Parathyroid adenoma (tissue), 2 donors: Measurements from ENCODE around the gene POLN.

Experiments used
- H2AFZ ChIP-seq: fragments of 300-600 bp; sonication (generic); one replicate; pipeline ENCODE4 v1.7.0; 2017; ENCODE audit warnings: antibody characterized with exemption, mild to moderate bottlenecking
- H3K27ac ChIP-seq: fragments of 300-600 bp; sonication (generic); one replicate; pipeline ENCODE4 v1.7.0; 2017
- H3K27me3 ChIP-seq: fragments of 300-600 bp; sonication (generic); one replicate; pipeline ENCODE4 v1.7.0; 2017; ENCODE audit warnings: low read length; ENCODE audit not compliant: control insufficient read depth, insufficient read depth
- H3K36me3 ChIP-seq: fragments of 300-600 bp; sonication (generic); one replicate; pipeline ENCODE4 v1.7.0; 2017; ENCODE audit warnings: low read length; ENCODE audit not compliant: control insufficient read depth, insufficient read depth
- H3K4me1 ChIP-seq: fragments of 300-600 bp; sonication (generic); one replicate; pipeline ENCODE4 v1.7.0; 2017; ENCODE audit warnings: control low read depth
- H3K4me2 ChIP-seq: fragments of 300-600 bp; sonication (generic); one replicate; pipeline ENCODE4 v1.7.0; 2017; ENCODE audit warnings: low read length
- H3K4me3 ChIP-seq: fragments of 300-600 bp; sonication (generic); one replicate; pipeline ENCODE4 v1.7.0; 2017; ENCODE audit warnings: low read depth, low read length
- H3K79me2 ChIP-seq: fragments of 300-600 bp; sonication (generic); one replicate; pipeline ENCODE4 v1.7.0; 2017; ENCODE audit warnings: control low read depth
- H3K9ac ChIP-seq: fragments of 300-600 bp; sonication (generic); one replicate; pipeline ENCODE4 v1.7.0; 2017; ENCODE audit warnings: mild to moderate bottlenecking
- H3K9me3 ChIP-seq: fragments of 300-600 bp; sonication (generic); one replicate; pipeline ENCODE4 v1.7.0; 2017; ENCODE audit warnings: low read length; ENCODE audit not compliant: control insufficient read depth
- CTCF ChIP-seq: fragments of 300-600 bp; sonication (generic); IDR thresholded peaks from one replicate; pipeline ENCODE4 v1.7.0; 2017; ENCODE audit warnings: antibody characterized with exemption, mild to moderate bottlenecking
- donor health status: primary hyperparathyroidism.

The POLN gene

DNA sequence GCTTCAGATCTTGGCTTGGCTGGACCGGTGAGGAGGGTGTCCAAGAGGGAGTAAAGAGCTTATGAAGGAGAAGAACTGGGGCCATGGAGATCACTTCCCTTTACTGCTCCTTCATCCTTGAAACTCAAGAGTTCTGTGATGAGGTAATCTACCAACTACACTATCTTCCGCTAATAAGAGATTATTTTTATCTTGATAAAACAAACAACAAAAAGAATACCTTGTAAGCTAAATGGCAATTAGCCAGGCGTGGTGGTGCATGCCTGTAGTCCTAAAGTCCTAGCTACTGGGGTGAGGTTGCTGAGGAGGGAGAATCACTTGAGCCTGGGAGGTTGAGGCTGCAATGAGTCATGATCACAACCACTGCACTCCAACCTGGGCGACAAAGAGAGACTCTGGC, 47.4 kb downstream of the POLN start:
- no peak overlapping the region for H2AFZ ChIP-seq
- H3K27ac ChIP-seq: no peak overlapping the region
- no peaks in the 10 kb centered on the region for H3K27me3 ChIP-seq
- TF ChIP-seq CTCF: no peak
- H3K4me3 ChIP-seq: no peak overlapping the region
- H3K9me3 ChIP-seq: no peaks in the 10 kb centered on the region
- no peaks in the 10 kb centered on the region for H3K36me3 ChIP-seq
- H3K4me1 ChIP-seq: no peaks in the 10 kb centered on the region
- H3K9ac ChIP-seq: no peak overlapping the region
- no peak overlapping the region for H3K4me2 ChIP-seq
- H3K79me2 ChIP-seq: no peaks in the 10 kb centered on the region

DNA sequence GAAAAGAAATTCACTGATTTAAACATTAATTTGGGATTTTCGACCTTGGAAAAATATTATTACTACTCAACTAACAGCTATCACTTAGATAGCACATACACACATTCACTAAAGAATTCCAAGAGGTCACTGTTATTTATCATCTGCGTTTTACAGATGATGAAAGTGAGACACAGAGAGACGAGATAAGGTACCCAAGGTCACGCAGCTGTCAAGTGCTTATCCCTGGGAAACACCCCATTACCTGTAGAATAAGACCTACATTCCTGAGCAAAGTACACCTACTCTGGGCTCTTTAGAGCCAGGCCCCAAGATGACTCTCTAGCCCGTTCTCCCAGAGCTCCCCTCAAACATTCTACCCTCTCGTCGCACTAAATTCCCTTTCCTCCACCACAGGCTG, 48.6 kb downstream of the POLN start:
- Histone ChIP-seq H2AFZ (no peak overlapping the region), H3K4me2 (no peak overlapping the region), H3K27me3 (no peaks in the 10 kb centered on the region), H3K4me1 (no peaks in the 10 kb centered on the region), H3K9ac (no peak overlapping the region), H3K9me3 (no peaks in the 10 kb centered on the region), H3K79me2 (no peaks in the 10 kb centered on the region), H3K36me3 (no peaks in the 10 kb centered on the region), H3K4me3 (no peak overlapping the region), H3K27ac (no peak overlapping the region)
- TF ChIP-seq CTCF: no peak

- Histone ChIP-seq H3K9ac (no peak overlapping the region), H3K9me3 (no peaks in the 10 kb centered on the region), H3K79me2 (no peaks in the 10 kb centered on the region), H3K4me1 (no peaks in the 10 kb centered on the region), H3K27ac (no peak overlapping the region), H3K36me3 (no peaks in the 10 kb centered on the region), H2AFZ (no peak overlapping the region), H3K4me2 (no peak overlapping the region), H3K4me3 (no peak overlapping the region), H3K27me3 (no peaks in the 10 kb centered on the region)
- TF ChIP-seq CTCF: no peak
Observed at GRCh38 chr4:2186865-2187172, 55.1 kb downstream of the POLN start.

GRCh38 chr4:2186133-2186864, 55.6 kb downstream of the POLN start:
- peak; percentile 27 for TF ChIP-seq CTCF
- H3K9me3 ChIP-seq: no peaks in the 10 kb centered on the region
- no peak overlapping the region for H3K27ac ChIP-seq
- H3K36me3 ChIP-seq: no peaks in the 10 kb centered on the region
- no peak overlapping the region for H3K4me2 ChIP-seq
- no peak overlapping the region for H2AFZ ChIP-seq
- no peaks in the 10 kb centered on the region for H3K79me2 ChIP-seq
- no peak overlapping the region for H3K9ac ChIP-seq
- H3K4me1 ChIP-seq: no peaks in the 10 kb centered on the region
- H3K27me3 ChIP-seq: no peaks in the 10 kb centered on the region
- H3K4me3 ChIP-seq: no peak overlapping the region

DNA sequence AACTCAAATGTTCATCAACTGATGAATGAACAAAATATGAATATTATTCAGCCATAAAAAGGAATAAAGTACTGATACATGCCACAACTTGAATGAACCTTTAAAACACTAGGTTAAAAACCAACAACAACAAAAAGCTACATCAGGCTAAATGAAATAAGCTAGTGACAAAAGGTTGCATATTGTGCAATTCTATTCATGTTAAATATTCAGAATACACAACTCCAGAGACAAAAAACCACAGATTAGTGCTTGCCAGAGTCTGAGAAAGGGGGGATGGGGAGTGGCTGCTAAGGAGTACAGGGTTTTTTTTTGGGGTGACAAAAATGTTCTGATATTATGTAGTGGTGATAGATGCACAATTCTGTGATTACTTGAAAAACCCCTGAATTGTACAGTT, 58.5 kb downstream of the POLN start:
- Histone ChIP-seq H3K9me3 (no peaks in the 10 kb centered on the region), H3K4me2 (no peak overlapping the region), H3K79me2 (no peaks in the 10 kb centered on the region), H3K9ac (no peak overlapping the region), H3K27ac (no peak overlapping the region), H2AFZ (no peak overlapping the region), H3K4me1 (no peaks in the 10 kb centered on the region), H3K27me3 (no peaks in the 10 kb centered on the region), H3K36me3 (no peaks in the 10 kb centered on the region), H3K4me3 (no peak overlapping the region)
- no peak for TF ChIP-seq CTCF
